ENCODE data around the gene RALGDS. TPM values are rescaled to one million over a fixed set of nuclear protein-coding genes. Genes with fewer than 3 reads are reported as not detected.
"Not testable (repeated sequence)": the region's sequence is repeated elsewhere in the genome, so short reads cannot be mapped to it uniquely, and the experiment has no call there.

The RALGDS gene
- total RNA-seq, 2 experiments from 2014 or later: 85.7 to 102 TPM

DNA sequence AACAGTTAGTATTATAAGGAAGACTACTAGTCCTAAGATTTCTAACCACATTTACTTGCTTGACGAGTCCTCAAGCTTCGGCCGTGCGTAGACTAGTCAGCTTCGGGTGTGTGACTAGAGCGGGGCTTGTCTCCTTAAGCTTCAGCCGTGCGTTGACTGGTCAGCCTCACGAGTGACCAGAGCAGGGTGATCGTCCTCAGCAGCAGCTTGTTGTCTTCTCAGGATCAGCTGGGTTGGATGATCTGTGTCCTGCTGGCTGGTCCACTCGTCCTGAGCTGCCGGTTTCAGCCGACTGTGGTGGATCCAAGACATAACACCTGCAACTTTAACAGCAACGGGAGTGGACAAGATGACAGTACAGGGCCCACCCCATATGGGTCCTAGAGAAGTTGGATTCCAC, 42.6 kb downstream of the RALGDS start:
- no peak overlapping the region for H3K27ac Mint-ChIP-seq
- H3K36me3 Mint-ChIP-seq (ENCODE audit: low read depth): no peaks in the 10 kb centered on the region
- POLR2A ChIA-PET: no interaction called here
- CTCF ChIA-PET: interaction anchor here (1.0 to 1.4 kb wide), 3 partner anchors 56 to 107 kb away, joined by 3 to 5 read pairs (median 4); no protein-coding TSS in a partner anchor
- ATAC-seq (no peak), DNase-seq (no peak)
- no peaks in the 10 kb centered on the region for H3K4me1 Mint-ChIP-seq (ENCODE audit: low read depth)
- H3K9me3 Mint-ChIP-seq (ENCODE audit: insufficient read depth): no peaks in the 10 kb centered on the region
- no peak overlapping the region for H3K4me3 Mint-ChIP-seq
- peaks cover 18% of the 10 kb centered on the region for H3K27me3 Mint-ChIP-seq (ENCODE audit: low read depth)

DNA sequence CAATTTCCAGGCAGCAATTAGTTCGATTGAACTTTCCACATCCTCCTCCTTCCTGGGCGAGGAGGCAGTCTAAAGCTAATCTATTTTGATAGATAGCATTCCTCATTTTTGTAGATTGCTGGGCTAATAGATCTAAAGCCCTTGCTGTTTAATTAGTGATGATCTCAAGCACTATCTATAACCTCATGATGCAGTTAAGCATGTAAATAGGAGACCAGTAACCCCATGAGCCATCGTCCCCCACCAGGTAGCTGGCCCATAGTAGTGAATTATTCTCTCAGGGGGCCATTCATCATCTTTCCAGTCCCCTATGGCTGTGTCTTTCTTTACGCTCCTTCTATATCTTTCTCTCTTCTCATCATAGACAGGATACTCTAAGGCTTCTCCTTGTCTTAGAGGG, 44.3 kb downstream of the RALGDS start:
- Mint-ChIP-seq H3K36me3 (ENCODE audit: low read depth) (peaks cover 3% of the 10 kb centered on the region), H3K27me3 (ENCODE audit: low read depth) (peaks cover 18% of the 10 kb centered on the region), H3K27ac (no peak overlapping the region), H3K4me3 (no peak overlapping the region), H3K4me1 (ENCODE audit: low read depth) (no peaks in the 10 kb centered on the region), H3K9me3 (ENCODE audit: insufficient read depth) (no peaks in the 10 kb centered on the region)
- ChIA-PET POLR2A (no interaction called here), CTCF (interaction anchor here (0.8 to 1.6 kb wide), 5 partner anchors 28 to 71 kb away, joined by 3 to 6 read pairs (median 4); partner anchors contain the start of gene GTF3C5)
- ATAC-seq (no peak), DNase-seq (no peak)

DNA sequence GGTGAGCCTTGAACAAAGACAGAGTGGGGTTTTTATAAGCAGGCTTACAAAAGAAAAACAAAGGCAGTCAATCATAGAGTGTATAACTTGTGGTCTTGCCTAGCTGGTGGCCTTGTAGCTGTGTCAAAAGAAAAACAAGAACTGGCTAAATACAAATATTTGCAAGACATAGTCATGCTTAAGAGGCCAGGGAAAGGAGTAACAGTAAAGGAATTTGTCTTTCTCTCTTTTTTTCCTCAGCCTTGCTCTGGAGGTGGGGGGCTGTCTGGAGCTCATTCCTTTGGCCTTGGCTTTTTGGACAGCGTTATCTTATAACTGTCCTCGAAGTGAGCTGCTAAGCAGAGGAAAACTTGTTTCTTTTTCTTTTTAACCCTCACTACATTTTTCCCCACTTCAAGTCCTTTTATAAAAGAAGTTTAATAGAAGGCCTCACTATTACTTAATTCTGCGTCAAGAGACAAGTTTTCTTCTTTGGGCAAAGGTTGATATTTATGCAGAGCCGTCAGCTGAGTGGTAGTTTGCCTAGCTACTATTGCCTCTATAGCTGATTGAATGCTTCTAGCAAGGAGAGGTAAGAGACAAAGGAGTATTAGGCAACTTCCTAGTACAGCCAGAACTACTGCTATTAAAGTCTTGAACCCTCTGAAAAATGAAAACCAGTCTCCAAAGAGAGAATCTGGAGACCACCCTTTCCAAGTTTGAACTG, 45.0 kb downstream of the RALGDS start:
- no peaks in the 10 kb centered on the region for H3K9me3 Mint-ChIP-seq (ENCODE audit: insufficient read depth)
- ATAC-seq: no peak
- DNase-seq: no peak
- H3K4me1 Mint-ChIP-seq (ENCODE audit: low read depth): no peaks in the 10 kb centered on the region
- no peak overlapping the region for H3K27ac Mint-ChIP-seq
- no peak overlapping the region for H3K4me3 Mint-ChIP-seq
- H3K27me3 Mint-ChIP-seq (ENCODE audit: low read depth): peaks cover 18% of the 10 kb centered on the region
- ChIA-PET POLR2A (no interaction called here), CTCF (interaction anchor here (1.0 to 1.6 kb wide), 6 partner anchors 28 to 71 kb away, joined by 3 to 6 read pairs (median 4); no protein-coding TSS in a partner anchor)
- H3K36me3 Mint-ChIP-seq (ENCODE audit: low read depth): peaks cover 3% of the 10 kb centered on the region

DNA sequence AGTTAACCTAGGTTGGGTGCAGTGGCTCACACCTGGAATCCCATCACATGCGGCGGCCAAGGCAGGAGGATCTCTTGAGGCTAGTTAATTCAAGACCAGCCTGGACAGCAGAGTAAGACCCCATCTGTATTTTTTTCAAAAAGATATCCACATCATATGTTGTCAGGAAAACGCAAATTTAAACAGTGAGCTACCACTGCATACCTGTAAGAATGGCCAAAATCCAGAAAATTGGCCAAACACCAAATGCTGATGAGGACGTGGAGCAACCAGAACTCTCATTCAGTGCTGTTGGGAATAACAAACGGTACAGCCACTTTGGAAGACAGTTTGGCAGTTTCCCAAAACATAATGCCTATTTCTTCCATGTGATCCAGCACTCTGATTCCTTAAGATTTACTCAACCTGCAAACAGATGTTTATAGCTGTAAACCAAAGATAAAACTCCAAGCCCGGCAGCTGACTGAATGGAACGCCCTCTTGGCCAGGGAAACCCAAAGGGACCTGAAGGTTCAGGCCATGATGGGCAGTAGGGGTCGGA, 46.9 kb downstream of the RALGDS start:
- ChIA-PET POLR2A (no interaction called here), CTCF (interaction anchor here (1.1 to 1.4 kb wide), 4 partner anchors 52 to 75 kb away, joined by 3 to 4 read pairs (median 3); no protein-coding TSS in a partner anchor)
- Mint-ChIP-seq H3K27me3 (ENCODE audit: low read depth) (peaks cover 8% of the 10 kb centered on the region), H3K4me3 (no peak overlapping the region), H3K36me3 (ENCODE audit: low read depth) (peaks cover 3% of the 10 kb centered on the region), H3K4me1 (ENCODE audit: low read depth) (no peaks in the 10 kb centered on the region), H3K27ac (no peak overlapping the region), H3K9me3 (ENCODE audit: insufficient read depth) (no peaks in the 10 kb centered on the region)
- DNase-seq (no peak), ATAC-seq (no peak)

DNA sequence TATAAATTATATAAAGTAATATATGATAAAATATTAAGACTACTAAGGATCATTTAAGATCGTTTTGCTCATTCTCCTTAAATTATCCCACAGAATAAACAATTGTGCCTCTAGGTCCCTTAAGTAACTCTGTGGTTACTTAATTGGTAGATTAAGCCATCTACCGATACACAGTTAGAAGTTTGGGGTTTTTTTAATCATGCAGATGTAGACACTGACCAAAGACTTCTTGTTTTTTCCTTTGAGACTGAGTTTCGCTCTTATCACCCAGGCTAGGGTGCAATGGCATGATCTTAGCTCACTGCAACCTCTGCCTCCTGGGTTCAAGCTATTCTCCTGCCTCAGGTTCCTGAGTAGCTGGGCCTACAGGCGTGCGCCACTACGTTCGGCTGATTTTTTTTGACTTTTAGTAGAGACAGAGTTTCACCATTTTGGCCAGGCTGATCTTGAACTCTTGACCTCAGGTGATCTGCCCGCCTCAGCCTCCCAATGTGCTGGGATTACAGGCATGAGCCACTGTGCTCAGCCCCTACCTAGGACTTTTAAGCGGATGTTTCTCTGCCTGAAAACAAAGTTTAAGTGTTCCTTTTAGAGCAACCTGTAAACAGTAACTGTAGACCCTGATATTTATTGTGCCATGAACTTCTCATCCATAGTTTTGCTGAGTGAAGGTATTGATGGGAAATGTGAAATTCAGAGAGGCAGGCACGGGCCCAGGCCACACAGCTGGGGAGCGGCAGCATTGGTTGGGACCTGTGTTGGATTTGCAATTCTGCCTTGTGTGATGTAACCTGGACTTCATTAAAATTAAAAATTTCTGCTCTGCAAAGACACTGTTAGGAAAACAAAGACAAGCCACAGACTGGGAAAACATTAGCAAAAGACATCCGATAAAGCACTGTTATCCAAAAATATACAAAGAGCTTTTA, 47.7 kb downstream of the RALGDS start:
- Mint-ChIP-seq H3K27me3 (ENCODE audit: low read depth) (peaks cover 4% of the 10 kb centered on the region), H3K4me3 (no peak overlapping the region), H3K27ac (no peak overlapping the region), H3K9me3 (ENCODE audit: insufficient read depth) (no peaks in the 10 kb centered on the region), H3K36me3 (ENCODE audit: low read depth) (peaks cover 3% of the 10 kb centered on the region), H3K4me1 (ENCODE audit: low read depth) (no peaks in the 10 kb centered on the region)
- ATAC-seq (no peak), DNase-seq (no peak)
- CTCF ChIA-PET: interaction anchor here (1.1 to 1.4 kb wide), 3 partner anchors 51 to 76 kb away, joined by 3 read pairs; no protein-coding TSS in a partner anchor
- POLR2A ChIA-PET: no interaction called here

DNA sequence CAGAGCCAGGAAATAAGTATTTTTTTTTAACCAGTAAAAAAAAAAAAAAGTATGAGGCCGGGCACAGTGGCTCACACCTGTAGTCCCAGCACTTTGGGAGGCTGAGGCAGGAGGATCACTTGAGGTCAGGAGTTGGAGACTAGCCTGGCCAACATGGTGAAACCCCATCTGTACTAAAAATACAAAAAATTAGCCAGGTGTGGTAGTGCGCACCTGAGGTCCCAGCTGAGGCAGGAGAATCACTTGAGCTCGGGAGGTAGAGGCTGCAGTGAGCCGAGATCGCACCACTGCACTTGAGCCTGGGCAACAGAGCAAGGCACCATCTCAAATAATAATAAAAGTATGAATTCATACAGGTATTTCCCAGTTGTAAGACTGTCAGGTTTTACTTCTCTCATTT, 48.8 kb downstream of the RALGDS start:
- H3K36me3 Mint-ChIP-seq (ENCODE audit: low read depth); H3K4me3 Mint-ChIP-seq; DNase-seq; POLR2A ChIA-PET; H3K4me1 Mint-ChIP-seq (ENCODE audit: low read depth); H3K9me3 Mint-ChIP-seq (ENCODE audit: insufficient read depth); ATAC-seq; H3K27ac Mint-ChIP-seq; H3K27me3 Mint-ChIP-seq (ENCODE audit: low read depth); CTCF ChIA-PET: not testable (repeated sequence)

DNA sequence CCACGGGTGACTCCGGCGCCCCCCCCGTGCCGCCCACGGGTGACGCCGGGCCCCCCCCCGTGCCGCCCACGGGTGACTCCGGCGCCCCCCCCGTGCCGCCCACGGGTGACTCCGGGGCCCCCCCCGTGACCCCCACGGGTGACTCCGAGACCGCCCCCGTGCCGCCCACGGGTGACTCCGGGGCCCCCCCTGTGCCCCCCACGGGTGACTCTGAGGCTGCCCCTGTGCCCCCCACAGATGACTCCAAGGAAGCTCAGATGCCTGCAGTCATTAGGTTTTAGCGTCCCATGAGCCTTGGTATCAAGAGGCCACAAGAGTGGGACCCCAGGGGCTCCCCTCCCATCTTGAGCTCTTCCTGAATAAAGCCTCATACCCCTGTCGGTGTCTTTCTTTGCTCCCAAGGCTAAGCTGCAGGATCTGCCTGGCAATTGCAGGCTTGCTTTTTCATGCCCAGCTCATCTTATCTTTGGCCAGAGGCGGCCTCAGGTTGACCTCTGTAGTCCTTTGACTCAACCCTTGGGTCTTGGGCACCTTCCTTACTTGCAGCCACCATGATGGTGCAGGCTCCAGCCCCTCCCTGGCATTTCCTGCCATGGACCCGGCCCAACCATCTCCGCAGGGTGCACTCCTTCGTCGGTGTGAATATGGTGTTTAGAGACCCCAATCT, 49.4 kb downstream of the RALGDS start:
- no peaks in the 10 kb centered on the region for H3K9me3 Mint-ChIP-seq (ENCODE audit: insufficient read depth)
- ChIA-PET CTCF (no interaction called here), POLR2A (no interaction called here)
- H3K4me3 Mint-ChIP-seq: no peak overlapping the region
- DNase-seq (no peak), ATAC-seq (no peak)
- H3K27me3 Mint-ChIP-seq (ENCODE audit: low read depth): peaks cover 4% of the 10 kb centered on the region
- peaks cover 3% of the 10 kb centered on the region for H3K36me3 Mint-ChIP-seq (ENCODE audit: low read depth)
- no peaks in the 10 kb centered on the region for H3K4me1 Mint-ChIP-seq (ENCODE audit: low read depth)
- H3K27ac Mint-ChIP-seq: no peak overlapping the region

DNA sequence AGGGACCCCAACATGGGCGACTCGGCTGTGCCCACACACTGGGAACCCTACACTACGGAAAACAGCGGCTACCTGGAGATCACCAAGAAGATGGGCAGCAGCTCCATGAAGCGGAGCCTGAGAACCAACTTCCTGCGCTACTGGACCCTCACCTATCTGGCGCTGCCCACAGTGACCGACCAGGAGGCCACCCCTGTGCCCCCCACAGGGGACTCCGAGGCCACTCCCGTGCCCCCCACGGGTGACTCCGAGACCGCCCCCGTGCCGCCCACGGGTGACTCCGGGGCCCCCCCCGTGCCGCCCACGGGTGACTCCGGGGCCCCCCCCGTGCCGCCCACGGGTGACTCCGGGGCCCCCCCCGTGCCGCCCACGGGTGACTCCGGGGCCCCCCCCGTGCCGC, 50.1 kb downstream of the RALGDS start:
- not testable (repeated sequence) for H3K9me3 Mint-ChIP-seq (ENCODE audit: insufficient read depth); H3K4me3 Mint-ChIP-seq

DNA sequence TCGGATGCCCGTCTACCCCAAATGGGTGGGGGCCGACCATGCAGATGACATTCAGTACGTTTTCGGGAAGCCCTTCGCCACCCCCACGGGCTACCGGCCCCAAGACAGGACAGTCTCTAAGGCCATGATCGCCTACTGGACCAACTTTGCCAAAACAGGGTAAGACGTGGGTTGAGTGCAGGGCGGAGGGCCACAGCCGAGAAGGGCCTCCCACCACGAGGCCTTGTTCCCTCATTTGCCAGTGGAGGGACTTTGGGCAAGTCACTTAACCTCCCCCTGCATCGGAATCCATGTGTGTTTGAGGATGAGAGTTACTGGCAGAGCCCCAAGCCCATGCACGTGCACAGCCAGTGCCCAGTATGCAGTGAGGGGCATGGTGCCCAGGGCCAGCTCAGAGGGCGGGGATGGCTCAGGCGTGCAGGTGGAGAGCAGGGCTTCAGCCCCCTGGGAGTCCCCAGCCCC, 50.5 kb downstream of the RALGDS start:
- CTCF ChIA-PET; H3K27me3 Mint-ChIP-seq (ENCODE audit: low read depth); H3K9me3 Mint-ChIP-seq (ENCODE audit: insufficient read depth); H3K36me3 Mint-ChIP-seq (ENCODE audit: low read depth); ATAC-seq; H3K4me1 Mint-ChIP-seq (ENCODE audit: low read depth); DNase-seq; H3K4me3 Mint-ChIP-seq; POLR2A ChIA-PET; H3K27ac Mint-ChIP-seq: not testable (repeated sequence)

More for the DNA sequence above, 50.1 kb downstream of the RALGDS start:
- ATAC-seq; H3K27me3 Mint-ChIP-seq (ENCODE audit: low read depth); CTCF ChIA-PET; H3K4me1 Mint-ChIP-seq (ENCODE audit: low read depth); H3K27ac Mint-ChIP-seq; H3K36me3 Mint-ChIP-seq (ENCODE audit: low read depth); DNase-seq; POLR2A ChIA-PET: not testable (repeated sequence)

DNA sequence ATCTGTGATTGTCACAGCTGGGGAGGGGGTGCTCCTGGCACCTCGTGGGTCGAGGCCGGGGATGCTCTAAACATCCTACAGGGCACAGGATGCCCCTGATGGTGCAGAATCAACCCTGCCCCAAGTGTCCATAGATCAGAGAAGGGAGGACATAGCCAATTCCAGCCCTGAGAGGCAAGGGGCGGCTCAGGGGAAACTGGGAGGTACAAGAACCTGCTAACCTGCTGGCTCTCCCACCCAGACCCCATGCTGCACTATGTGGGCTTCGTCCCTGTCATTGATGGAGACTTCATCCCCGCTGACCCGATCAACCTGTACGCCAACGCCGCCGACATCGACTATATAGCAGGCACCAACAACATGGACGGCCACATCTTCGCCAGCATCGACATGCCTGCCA, 52.6 kb downstream of the RALGDS start:
- ATAC-seq; H3K4me3 Mint-ChIP-seq; H3K27me3 Mint-ChIP-seq (ENCODE audit: low read depth); H3K4me1 Mint-ChIP-seq (ENCODE audit: low read depth); H3K36me3 Mint-ChIP-seq (ENCODE audit: low read depth); CTCF ChIA-PET; POLR2A ChIA-PET; H3K27ac Mint-ChIP-seq; H3K9me3 Mint-ChIP-seq (ENCODE audit: insufficient read depth); DNase-seq: not testable (repeated sequence)

DNA sequence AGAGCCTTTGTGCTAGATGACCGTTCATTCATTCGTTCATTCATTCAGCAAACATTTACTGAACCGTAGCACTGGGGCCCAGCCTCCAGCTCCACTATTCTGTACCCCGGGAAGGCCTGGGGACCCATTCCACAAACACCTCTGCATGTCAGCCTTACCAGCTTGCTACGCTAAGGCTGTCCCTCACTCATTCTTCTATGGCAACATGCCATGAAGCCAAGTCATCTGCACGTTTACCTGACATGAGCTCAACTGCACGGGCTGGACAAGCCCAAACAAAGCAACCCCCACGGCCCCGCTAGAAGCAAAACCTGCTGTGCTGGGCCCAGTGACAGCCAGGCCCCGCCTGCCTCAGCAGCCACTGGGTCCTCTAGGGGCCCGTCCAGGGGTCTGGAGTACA, 53.2 kb downstream of the RALGDS start:
- Mint-ChIP-seq H3K36me3 (ENCODE audit: low read depth) (peaks cover 3% of the 10 kb centered on the region), H3K4me1 (ENCODE audit: low read depth) (peaks cover 7% of the 10 kb centered on the region), H3K27me3 (ENCODE audit: low read depth) (no peaks in the 10 kb centered on the region), H3K4me3 (no peak overlapping the region), H3K9me3 (ENCODE audit: insufficient read depth) (no peaks in the 10 kb centered on the region), H3K27ac (no peak overlapping the region)
- ChIA-PET CTCF (interaction anchor here (1.4 kb wide), 1 partner anchor 76 kb away, joined by 4 read pairs; no protein-coding TSS in a partner anchor), POLR2A (interaction anchor here (0.9 to 1.4 kb wide), 2 partner anchors 9 to 37 kb away, joined by 3 to 6 read pairs; partner anchors contain the start of gene GTF3C5)
- ATAC-seq: no peak
- no peak for DNase-seq
